Adrenal gland (tissue), 5 donors: ENCODE data around the gene C2CD4B.

Experiments used
- CTCF ChIP-seq, 6 experiments: fragments of 450-650 bp in 4 of 6; fragments of 200-600 bp in 2 of 6; sonication (generic) in 1 of 6; IDR thresholded peaks; 1 replicate in 5 of 6; 2 replicates in 1 of 6; pipeline versions ENCODE4 v1.5.1 to v1.8.0; 2016 to 2021; ENCODE audit warnings: antibody characterized with exemption in 6 of 6, mild to moderate bottlenecking in 2 of 6, moderate library complexity in 1 of 6
- POLR2A ChIP-seq, 2 donors: fragments of 450-650 bp; IDR thresholded peaks; one replicate each; pipeline ENCODE4 v1.6.1; 2017; ENCODE audit warnings: antibody characterized with exemption in 2 of 2, mild to moderate bottlenecking in 2 of 2, moderate library complexity in 1 of 2
- donor health status: DM: no; HTN: no; CAD: no.

GRCh38 chr15:62141643-62142588 lies 23.2 kb downstream of the C2CD4B start:
- TF ChIP-seq CTCF (IDR thresholded peaks at IDR 0.05) (no peak), POLR2A (IDR thresholded peaks at IDR 0.05) (no peak)
